PC-9 (cell line): ENCODE results near the gene TRIM15.
"Not testable (repeated sequence)": the region's sequence is repeated elsewhere in the genome, so short reads cannot be mapped to it uniquely, and the experiment has no call there.

ENCODE experiments used
- CTCF ChIP-seq: fragments of 200-600 bp; sonication (generic); conservative IDR thresholded peaks from 2 replicates; pipeline ENCODE4 v1.6.1; 2017; ENCODE audit warnings: mixed run types, antibody characterized with exemption, mild to moderate bottlenecking, moderate library complexity
- EZH2 ChIP-seq: fragments of 200-600 bp; sonication (generic); IDR thresholded peaks from 2 replicates; pipeline ENCODE4 v1.8.0; 2017; ENCODE audit warnings: antibody characterized with exemption, low read depth

- TF ChIP-seq CTCF, EZH2: not testable (repeated sequence)
Observed at GRCh38 chr6:30140240-30140639, 23.1 kb upstream of the TRIM15 start.
